ENCODE measurements around the gene ADAMTSL4. TPM values are rescaled to one million over a fixed set of nuclear protein-coding genes. Genes with fewer than 3 reads are reported as not detected.
A peak's percentile ranks its signal among the peaks of the same experiment; 100 is the strongest.

The ADAMTSL4 gene
- total and polyA plus RNA-seq, 9 of the 15 experiments (the other 6 are each of a cell fraction or from before 2014, with no cell fraction given), result 12.7 to 212 (median 35.6) TPM

- TF ChIP-seq ARID4B (CRISPR knock-in tag; IDR thresholded peaks at IDR 0.05) (peak; percentile 38; the same call in 1 of the 2 replicates), POLR2AphosphoS5 (IDR thresholded peaks at IDR 0.05; ENCODE audit: control insufficient read depth, insufficient read depth, low read depth, low read length) (0 out of 2 replicates have a peak, but pooled peaks have one; percentile 36), ETS2 (tag; IDR thresholded peaks at IDR 0.05; ENCODE audit: borderline replicate concordance, poor library complexity, severe bottlenecking) (no peak), SMC3 (conservative IDR thresholded peaks at IDR 0.05; ENCODE audit: insufficient read depth, low read depth, low read length) (peak; percentile 85), CTCF (IDR thresholded peaks at IDR 0.05 in 2 of 3, conservative IDR thresholded peaks at IDR 0.05 in 1 of 3; ENCODE audit: insufficient read depth in 2 of 3, low read depth in 1 of 3, low read length in 3 of 3) (peak; percentile 91 to 93 (median 92)), HDAC2 (IDR thresholded peaks at IDR 0.05) (0 out of 2 replicates have a peak, but pooled peaks have one; percentile 51), XRCC5 (IDR thresholded peaks at IDR 0.05; ENCODE audit: low read depth, low read length) (peak; percentile 64), ZNF707 (CRISPR knock-in tag; conservative IDR thresholded peaks at IDR 0.05) (no peak)
These were observed 11.5 kb downstream of the ADAMTSL4 start (continued) for GRCh38 chr1:150560576-150561253.

Measured in K562 (cell line).